ENCODE results near the gene CDS2.
"Not testable (repeated sequence)": the region's sequence is repeated elsewhere in the genome, so short reads cannot be mapped to it uniquely, and the experiment has no call there.

The CDS2 gene

GRCh38 chr20:5095454-5095853 is 31.4 kb upstream of the CDS2 start:
- Histone ChIP-seq H3K4me2 (ENCODE audit: low read depth, low read length, poor library complexity, severe bottlenecking) (no peak overlapping the region), H3K9me2 (replicated peaks; ENCODE audit: insufficient read depth, low read length) (no peaks in the 10 kb centered on the region), H2AFZ (ENCODE audit: low read depth, low read length, severe bottlenecking) (no peak overlapping the region), H3K79me2 (ENCODE audit: insufficient read depth, low read length) (no peaks in the 10 kb centered on the region), H3F3A (ENCODE audit: insufficient read depth) (no peaks in the 10 kb centered on the region), H3K9ac (ENCODE audit: low read length) (no peak overlapping the region), H3K27me3 (ENCODE audit: low read length) (no peaks in the 10 kb centered on the region), H3K36me3 (ENCODE audit: low read length) (peaks cover 6% of the 10 kb centered on the region; the same call in 1 of the 2 replicates), H4K20me1 (ENCODE audit: low read depth, low read length) (no peaks in the 10 kb centered on the region), H3K4me3 (ENCODE audit: insufficient read depth, low read length, poor library complexity, severe bottlenecking) (no peak overlapping the region), H3K9me3 (ENCODE audit: insufficient read depth, low read length) (no peaks in the 10 kb centered on the region), H3K27ac (ENCODE audit: low read depth, low read length) (no peak overlapping the region)
- no peak for TF ChIP-seq CTCF (IDR thresholded peaks at IDR 0.05; ENCODE audit: insufficient read depth, low read length, poor library complexity, severe bottlenecking)
- TF ChIP-seq EZH2phosphoT487 (conservative IDR thresholded peaks at IDR 0.05; ENCODE audit: low read length): no peak

GRCh38 chr20:5095931-5096330 is 30.9 kb upstream of the CDS2 start:
- Histone ChIP-seq H3K36me3 (ENCODE audit: low read length) (peaks cover 7% of the 10 kb centered on the region; the same call in 1 of the 2 replicates), H2AFZ (ENCODE audit: low read depth, low read length, severe bottlenecking) (no peak overlapping the region), H3K9ac (ENCODE audit: low read length) (no peak overlapping the region), H3F3A (ENCODE audit: insufficient read depth) (0 out of 2 replicates have a peak, but pooled peaks cover under 1% of the 10 kb centered on the region), H3K79me2 (ENCODE audit: insufficient read depth, low read length) (no peaks in the 10 kb centered on the region), H3K27me3 (ENCODE audit: low read length) (no peaks in the 10 kb centered on the region), H4K20me1 (ENCODE audit: low read depth, low read length) (no peaks in the 10 kb centered on the region), H3K9me3 (ENCODE audit: insufficient read depth, low read length) (no peaks in the 10 kb centered on the region), H3K27ac (ENCODE audit: low read depth, low read length) (no peak overlapping the region), H3K4me2 (ENCODE audit: low read depth, low read length, poor library complexity, severe bottlenecking) (no peak overlapping the region), H3K9me2 (replicated peaks; ENCODE audit: insufficient read depth, low read length) (no peaks in the 10 kb centered on the region), H3K4me3 (ENCODE audit: insufficient read depth, low read length, poor library complexity, severe bottlenecking) (no peak overlapping the region)
- TF ChIP-seq EZH2phosphoT487 (conservative IDR thresholded peaks at IDR 0.05; ENCODE audit: low read length) (no peak), CTCF (IDR thresholded peaks at IDR 0.05; ENCODE audit: insufficient read depth, low read length, poor library complexity, severe bottlenecking) (no peak)

- no peaks in the 10 kb centered on the region for H3K9me2 ChIP-seq (replicated peaks; ENCODE audit: insufficient read depth, low read length)
- H3K4me3 ChIP-seq (ENCODE audit: insufficient read depth, low read length, poor library complexity, severe bottlenecking): no peak overlapping the region
- H3K27me3 ChIP-seq (ENCODE audit: low read length): no peaks in the 10 kb centered on the region
- H3K79me2 ChIP-seq (ENCODE audit: insufficient read depth, low read length): no peaks in the 10 kb centered on the region
- no peak overlapping the region for H3K4me2 ChIP-seq (ENCODE audit: low read depth, low read length, poor library complexity, severe bottlenecking)
- H3K27ac ChIP-seq (ENCODE audit: low read depth, low read length): no peak overlapping the region
- TF ChIP-seq CTCF (IDR thresholded peaks at IDR 0.05; ENCODE audit: insufficient read depth, low read length, poor library complexity, severe bottlenecking) (no peak), EZH2phosphoT487 (conservative IDR thresholded peaks at IDR 0.05; ENCODE audit: low read length) (no peak)
- H3K9ac ChIP-seq (ENCODE audit: low read length): no peak overlapping the region
- H3F3A ChIP-seq (ENCODE audit: insufficient read depth): 0 out of 2 replicates have a peak, but pooled peaks cover 3% of the 10 kb centered on the region
- H4K20me1 ChIP-seq (ENCODE audit: low read depth, low read length): no peaks in the 10 kb centered on the region
- H2AFZ ChIP-seq (ENCODE audit: low read depth, low read length, severe bottlenecking): no peak overlapping the region
- H3K36me3 ChIP-seq (ENCODE audit: low read length): peaks cover 9% of the 10 kb centered on the region; the same call in 1 of the 2 replicates
- H3K9me3 ChIP-seq (ENCODE audit: insufficient read depth, low read length): no peaks in the 10 kb centered on the region
Observed at GRCh38 chr20:5096463-5096862, 30.3 kb upstream of the CDS2 start.

GRCh38 chr20:5099009-5099408 is 27.8 kb upstream of the CDS2 start:
- not testable (repeated sequence) for H3K27me3 ChIP-seq (ENCODE audit: low read length); H3K9me2 ChIP-seq (replicated peaks; ENCODE audit: insufficient read depth, low read length); H3K9ac ChIP-seq (ENCODE audit: low read length); H3K27ac ChIP-seq (ENCODE audit: low read depth, low read length); H3K79me2 ChIP-seq (ENCODE audit: insufficient read depth, low read length); H2AFZ ChIP-seq (ENCODE audit: low read depth, low read length, severe bottlenecking); H3K4me2 ChIP-seq (ENCODE audit: low read depth, low read length, poor library complexity, severe bottlenecking); H4K20me1 ChIP-seq (ENCODE audit: low read depth, low read length); H3F3A ChIP-seq (ENCODE audit: insufficient read depth); H3K4me3 ChIP-seq (ENCODE audit: insufficient read depth, low read length, poor library complexity, severe bottlenecking); H3K36me3 ChIP-seq (ENCODE audit: low read length); H3K9me3 ChIP-seq (ENCODE audit: insufficient read depth, low read length)

GRCh38 chr20:5099909-5100308 is 26.9 kb upstream of the CDS2 start:
- H3F3A ChIP-seq (ENCODE audit: insufficient read depth); H3K4me2 ChIP-seq (ENCODE audit: low read depth, low read length, poor library complexity, severe bottlenecking); H3K79me2 ChIP-seq (ENCODE audit: insufficient read depth, low read length); H3K4me3 ChIP-seq (ENCODE audit: insufficient read depth, low read length, poor library complexity, severe bottlenecking); H2AFZ ChIP-seq (ENCODE audit: low read depth, low read length, severe bottlenecking); H4K20me1 ChIP-seq (ENCODE audit: low read depth, low read length); H3K27ac ChIP-seq (ENCODE audit: low read depth, low read length); H3K9me3 ChIP-seq (ENCODE audit: insufficient read depth, low read length); H3K9me2 ChIP-seq (replicated peaks; ENCODE audit: insufficient read depth, low read length); H3K9ac ChIP-seq (ENCODE audit: low read length); H3K27me3 ChIP-seq (ENCODE audit: low read length): not testable (repeated sequence)
- peaks cover 14% of the 10 kb centered on the region for H3K36me3 ChIP-seq (ENCODE audit: low read length)
